Kidney tubule cell (primary cell): Measurements from ENCODE around the gene EIF3K.

Experiments
- DNase-seq: peaks from one replicate; pipeline ENCODE4 v3.0.0-alpha.2; 2018; ENCODE audit warnings: low spot score

Gene EIF3K

DNA sequence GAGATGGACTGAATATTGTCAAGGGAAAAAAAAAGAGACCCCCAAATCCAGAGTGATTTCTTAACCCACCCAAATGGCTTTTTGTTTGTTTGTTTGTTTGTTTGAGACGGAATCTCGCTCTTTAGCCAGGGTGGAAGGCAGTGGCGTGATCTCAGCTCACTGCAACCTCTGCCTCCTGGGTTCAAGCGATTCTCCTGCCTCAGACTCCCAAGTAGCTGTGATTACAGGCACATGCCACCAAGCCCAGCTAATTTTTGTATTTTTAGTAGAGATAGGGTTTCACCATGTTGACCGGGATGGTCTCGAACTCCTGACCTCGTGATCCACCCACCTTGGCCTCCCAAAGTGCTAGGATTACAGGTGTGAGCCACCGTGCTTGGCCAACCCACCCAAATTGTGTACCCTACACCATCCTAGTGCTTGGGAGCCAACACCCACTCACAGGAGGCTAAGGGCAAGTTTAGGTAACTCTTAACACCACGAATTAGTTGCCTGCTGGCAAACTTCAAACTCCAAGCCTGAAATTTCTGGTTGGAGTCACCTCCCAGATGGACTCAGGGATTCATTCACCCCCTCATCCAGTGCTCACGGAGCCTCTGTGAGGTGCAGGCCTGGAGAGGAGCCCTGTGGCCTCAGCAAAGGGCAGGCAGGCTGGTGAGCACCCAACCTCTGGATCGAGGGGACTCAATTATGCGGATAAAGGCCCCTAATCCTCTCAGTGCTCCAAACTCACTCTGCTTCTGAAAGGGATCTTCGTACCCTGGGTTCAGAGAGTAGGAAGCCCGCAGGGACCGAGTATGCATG is 66.1 kb downstream of the EIF3K start:
- DNase-seq: no peak

DNA sequence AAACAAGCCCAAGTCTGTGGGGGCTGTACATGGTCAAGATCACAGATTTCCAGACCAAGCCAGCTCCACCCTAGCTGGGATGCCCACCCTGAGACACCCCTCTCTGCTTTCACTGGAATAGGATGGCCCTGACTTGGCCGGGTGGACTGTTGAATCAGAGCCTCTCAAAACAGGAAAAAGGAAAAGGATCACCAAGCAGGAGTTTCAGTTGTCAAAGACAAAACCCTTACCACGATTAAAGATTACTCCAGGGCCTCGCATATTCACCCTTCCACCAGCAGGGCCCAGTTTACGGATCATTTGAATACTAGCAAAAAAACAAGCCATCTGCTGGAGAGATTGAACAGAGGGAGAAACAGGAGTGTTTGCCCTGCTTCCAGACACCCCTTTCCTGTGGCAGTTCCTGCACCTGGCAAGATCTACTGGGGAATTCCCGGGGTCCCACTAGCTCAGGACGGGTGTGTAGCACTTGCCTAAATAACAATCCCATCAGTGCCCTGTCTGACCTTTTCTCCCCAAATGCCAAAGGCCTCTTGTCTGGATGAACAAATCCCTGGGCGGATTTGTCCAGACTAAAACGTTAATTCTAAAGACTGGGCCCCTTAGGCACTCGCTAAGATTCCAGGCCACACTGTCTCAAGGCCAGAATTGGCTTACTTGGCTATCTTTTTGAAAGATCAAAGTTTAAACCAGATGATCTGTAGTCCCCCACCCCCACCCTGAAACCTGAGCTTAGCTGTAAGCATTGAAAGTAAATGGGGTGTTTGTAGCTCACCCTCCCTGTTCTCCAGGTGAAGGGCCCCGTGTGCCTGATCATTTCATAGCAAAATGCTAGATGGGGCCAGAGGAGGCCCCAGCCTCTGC is 66.9 kb downstream of the EIF3K start:
- DNase-seq: peak; percentile 89

DNA sequence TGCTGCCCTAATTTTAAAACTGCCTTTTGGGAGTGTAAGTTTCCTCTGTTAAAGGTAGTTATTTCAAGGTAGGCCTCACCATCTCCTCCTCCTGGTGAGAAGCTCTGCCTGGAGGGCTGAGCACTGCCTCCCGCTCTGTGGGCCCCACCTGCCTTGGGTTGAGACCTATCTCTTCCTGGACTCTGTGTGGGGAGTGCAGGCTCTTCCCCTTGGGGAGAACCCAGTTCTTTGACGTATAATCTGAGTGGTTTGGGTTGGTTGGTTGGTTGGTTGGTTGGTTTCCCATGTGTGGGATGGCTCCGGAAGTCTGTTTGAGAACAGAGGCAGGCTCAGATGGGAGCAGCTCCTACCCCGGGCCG is 67.5 kb downstream of the EIF3K start:
- DNase-seq: no peak
